Limb (tissue), 2 donors: ENCODE data around the gene JUND.
"Not testable (repeated sequence)": the region's sequence is repeated elsewhere in the genome, so short reads cannot be mapped to it uniquely, and the experiment has no call there.

Experiments
- DNase-seq, 2 donors: peaks; one replicate each; pipeline ENCODE4 v3.0.0-alpha.2; 2016; ENCODE audit errors: extremely low spot score in 2 of 2

The JUND gene

DNA sequence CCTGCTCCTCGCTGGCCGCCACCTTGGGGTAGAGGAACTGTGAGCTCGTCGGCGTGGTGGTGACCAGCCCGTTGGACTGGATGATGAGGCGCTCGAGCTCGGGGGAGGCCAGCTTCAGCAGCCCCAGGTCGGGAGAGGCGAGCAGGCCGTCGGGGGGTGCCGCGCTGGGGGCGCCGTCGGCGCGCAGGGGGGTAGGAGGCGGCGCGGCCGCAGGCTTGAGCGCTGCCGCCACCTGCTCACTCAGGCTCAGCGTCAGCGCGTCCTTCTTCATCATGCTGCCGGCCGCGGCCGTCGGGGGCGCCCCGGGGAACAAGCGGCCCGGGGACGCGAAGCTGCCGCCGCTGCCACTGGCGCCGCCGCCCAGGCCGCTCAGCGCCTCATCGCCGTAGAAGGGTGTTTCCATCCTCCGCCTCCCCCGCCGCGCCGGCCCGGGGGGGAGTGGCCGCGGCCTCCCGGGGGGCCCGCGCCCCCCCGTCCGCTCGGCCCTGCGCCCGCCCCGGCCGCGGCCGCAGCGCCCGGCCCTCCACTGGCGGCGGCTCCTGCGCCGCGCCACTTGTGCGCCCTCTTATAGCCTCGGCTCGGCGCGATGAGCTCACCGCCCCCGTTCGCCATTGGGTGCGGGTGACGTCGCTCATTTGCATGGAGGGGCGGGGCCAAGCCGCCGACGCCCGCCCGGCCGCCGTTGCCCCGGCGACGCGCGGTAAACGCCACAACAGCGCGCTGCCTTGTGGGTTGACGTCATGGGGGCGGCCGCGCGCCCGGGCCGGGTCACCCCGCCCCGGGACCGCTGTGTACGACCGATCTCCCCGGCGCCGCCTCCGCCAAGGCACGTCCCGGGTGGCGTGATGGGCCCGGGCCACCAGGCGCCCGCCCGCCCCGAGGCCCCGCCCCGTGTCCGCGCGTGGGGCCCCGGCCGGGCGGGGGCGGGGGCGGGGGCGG is at the start of gene JUND:
JUND (minus strand) TSS at position 541 of the 939 bp plus-strand sequence; CDS start at position 403, 138 bp downstream.
- DNase-seq, result peak; percentile 97 to 98

- DNase-seq, result no peak
Measured at GRCh38 chr19:18330868-18331267, 49.4 kb upstream of the JUND start.

DNA sequence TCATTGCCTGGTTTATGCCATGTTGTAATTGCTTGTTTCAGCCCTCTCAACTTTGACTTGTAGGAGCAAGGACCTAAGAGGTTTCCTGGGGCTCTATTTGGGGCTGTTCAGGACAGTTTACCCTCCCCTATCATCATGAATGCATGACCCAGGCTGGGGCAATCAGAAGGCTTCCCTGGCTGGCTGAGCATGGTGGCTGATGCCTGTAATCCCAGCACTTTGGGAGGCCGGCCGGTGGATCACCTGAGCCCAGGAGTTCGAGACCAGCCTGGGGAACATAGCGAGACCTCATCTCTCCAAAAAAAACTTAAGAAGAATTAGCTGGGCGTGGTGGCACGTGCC is 47.6 kb upstream of the JUND start:
- DNase-seq, result no peak

GRCh38 chr19:18328340-18329034 is 47.1 kb upstream of the JUND start:
- DNase-seq, result peak; percentile 89 to 97

- DNase-seq, result no peak
Measured at GRCh38 chr19:18326772-18327171, 45.4 kb upstream of the JUND start.

- DNase-seq, result not testable (repeated sequence)
Measured at GRCh38 chr19:18324373-18324731, 42.9 kb upstream of the JUND start.

DNA sequence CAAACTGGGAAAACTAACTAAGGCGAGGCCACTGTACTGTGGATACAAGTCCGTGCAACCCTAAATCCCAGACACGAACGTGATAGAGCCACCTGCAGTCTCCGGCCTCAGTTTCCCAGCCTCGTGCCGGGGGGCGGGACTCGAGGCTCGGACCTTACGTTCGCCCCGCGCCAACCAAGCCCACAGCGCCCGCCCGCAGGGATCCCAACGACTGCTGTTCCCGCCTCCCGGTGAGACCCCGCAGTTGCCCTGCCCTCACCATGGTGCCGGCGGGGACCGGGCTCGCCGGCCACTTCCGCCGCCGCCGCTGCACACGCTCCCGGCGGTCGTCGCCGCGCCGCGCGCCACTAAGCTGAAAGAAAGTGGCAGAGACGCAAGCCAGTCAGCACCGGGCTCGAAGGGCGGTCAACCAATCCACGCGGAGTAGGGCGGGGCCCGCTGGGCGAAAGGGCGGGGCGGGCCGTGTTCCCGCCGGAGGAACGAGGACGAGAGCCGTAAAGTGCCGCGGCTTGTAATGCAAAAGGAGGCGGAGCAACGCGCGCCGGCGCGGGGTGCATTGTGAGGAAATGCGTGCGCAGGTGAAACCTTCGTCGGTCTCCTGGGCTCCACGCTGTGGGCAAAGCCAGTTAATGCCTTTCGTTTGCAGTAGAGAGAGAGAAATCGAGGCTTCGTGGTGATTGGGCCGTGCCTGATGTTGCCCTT is 41.5 kb upstream of the JUND start, which contains the start of gene LSM4:
LSM4 (minus strand) TSS at position 318 of the 702 bp plus-strand sequence; CDS start at position 262, 56 bp downstream.
- DNase-seq, result peak; percentile 98 to 99

GRCh38 chr19:18322318-18322758 is 40.9 kb upstream of the JUND start:
- peak in 1 of 2 donors; percentile 58 for DNase-seq

- DNase-seq, result no peak
Measured at GRCh38 chr19:18321734-18322102, 40.3 kb upstream of the JUND start.

DNA sequence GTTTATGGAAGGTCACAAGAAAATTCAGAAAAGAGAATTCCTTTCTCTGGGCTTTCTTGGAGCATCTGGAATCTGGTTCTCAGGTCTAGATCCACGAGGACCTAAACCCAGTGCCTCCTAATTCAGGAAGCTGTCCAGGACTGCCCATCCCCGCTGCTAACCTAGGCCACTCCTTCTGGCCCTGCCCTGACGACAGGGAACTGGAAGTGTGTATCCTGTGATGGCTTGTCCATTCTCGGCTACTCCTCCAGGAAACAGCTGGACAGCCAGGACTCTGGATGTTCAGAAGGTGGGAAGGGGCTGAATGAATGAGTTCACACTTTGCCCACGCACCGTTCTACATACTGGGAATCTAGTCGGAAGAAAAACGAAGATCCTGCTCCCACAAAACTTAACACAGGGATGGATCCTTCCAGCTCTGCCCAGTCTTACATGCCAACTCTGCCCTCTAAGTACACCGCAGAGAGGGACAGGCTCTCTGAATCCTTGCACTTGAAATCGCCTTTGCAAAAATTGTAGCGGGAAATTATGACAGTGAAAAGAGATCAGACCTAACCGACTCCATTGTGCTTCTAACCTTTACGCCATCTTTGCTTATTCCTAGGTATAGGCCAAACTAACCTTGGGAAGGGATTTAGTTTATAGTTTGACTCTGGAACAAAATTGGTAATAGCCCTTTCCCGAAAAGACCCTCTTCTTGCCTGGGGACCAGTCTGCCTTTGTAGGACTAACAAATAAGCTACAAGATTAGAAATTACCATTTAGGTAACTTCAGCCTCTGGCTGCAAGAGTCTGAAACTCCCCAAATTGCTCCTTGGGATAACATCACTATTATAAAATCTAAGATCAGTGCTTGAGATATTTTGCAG is 39.7 kb upstream of the JUND start:
- DNase-seq, result no peak

DNA sequence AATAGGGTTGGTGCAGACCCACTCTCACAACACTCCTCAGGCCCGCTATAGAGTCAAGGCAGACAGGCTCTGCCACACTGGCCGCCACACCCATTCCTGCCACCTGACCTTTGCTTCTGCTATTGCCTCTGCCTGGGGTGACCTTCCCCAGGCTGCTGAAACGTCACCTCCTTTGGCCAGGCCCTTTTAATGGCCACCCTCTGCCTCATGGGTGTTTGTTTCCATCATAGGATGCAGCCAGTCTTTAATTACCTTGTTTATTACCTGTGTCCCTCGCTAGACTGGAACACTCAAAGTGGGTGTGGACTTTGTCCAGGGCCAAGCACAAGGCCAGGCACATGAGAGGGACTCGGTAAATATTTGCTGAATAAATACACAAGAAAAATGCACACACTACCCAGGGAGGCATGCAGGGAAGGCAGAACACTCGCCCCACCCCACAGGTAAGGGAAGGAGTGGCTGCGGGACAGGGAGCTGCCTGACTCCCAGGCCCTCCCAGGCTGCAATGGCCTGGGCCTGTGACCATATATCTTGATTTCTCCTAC is 38.2 kb upstream of the JUND start:
- no peak for DNase-seq

DNA sequence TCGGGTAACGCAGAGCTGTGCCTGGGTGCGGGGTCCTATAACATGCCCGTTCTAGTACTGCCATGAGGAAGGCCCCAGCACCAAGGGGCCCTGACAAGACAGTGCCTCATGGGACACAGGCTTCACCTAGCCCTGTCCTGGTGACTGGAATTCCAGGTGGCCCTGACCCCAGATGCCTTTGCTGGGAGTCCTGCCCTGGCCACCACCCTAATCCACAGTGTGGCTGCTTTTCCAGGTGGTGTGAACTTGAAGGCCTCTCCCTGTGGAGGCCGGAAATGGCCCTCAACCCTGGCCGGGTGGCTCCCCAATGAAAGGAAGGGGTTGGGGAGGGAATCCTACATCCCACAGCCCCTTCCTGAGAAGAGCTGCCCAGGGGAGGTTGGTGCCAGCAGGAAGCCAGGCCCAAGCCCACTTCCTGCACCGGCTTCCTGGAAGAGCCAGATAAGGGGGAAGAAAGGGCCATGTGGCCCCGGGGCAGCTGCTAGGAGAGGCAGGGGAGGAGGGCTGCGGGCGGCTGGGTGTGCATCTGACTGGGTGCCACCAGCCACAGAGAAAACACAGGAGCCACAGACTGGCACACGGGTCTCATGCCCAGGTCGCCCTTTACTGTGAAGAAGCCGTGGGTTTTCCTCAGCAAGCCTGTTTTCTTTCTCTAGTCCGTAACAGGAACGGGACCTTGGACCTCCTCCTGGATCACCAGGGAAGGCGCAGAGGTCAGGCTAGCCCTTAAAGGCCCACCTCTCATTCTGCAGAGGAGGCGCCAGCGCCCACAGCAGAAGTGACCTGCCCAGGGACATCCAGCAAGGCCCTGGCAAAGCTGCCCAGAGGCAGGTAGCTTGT is 36.8 kb upstream of the JUND start:
- no peak for DNase-seq

- DNase-seq, result no peak
Measured at GRCh38 chr19:18313398-18313797, 32.0 kb upstream of the JUND start.

DNA sequence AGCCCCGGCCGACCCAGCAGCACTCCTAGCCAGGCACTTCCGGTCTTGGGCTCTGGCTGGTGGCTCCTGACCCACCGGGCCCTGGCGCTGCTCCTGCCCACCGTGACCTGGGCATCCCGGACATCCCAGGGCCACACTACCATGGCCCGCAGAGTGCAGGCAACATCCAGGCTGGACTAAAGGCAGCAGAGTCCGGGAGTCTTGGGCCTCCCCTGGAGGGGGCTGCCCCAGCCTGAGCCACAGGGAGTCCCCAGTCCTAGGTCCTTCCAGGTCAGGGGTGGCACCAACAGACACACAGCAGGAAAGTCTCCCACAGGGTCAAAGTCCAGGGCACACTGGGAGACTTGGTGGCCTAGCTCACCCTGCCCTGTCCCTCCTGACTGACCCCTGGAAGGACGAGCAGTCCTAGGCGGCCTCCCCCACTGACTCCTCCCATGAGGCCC is 30.7 kb upstream of the JUND start:
- no peak for DNase-seq

- no peak for DNase-seq
Measured at GRCh38 chr19:18311502-18312091, 30.2 kb upstream of the JUND start.

DNA sequence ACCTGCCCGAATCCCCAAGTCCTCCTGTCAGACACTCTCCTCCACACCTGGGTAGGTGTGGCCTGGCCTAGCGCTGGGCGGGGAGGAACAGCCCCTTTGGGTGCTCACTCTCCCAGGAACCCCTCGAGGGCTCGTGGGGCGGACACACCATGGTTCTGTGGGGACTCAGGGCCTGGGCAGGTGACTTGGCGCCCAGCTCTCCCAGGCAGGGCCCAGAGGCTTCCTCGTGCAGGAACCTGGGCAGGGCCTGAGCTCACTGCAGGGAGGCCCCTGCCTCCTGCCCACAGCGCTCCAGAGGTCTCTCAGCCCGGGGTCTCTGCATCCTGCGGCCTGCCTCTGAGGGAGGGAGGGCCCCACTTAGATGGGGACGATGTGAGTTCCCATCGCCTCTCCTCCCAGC is 29.5 kb upstream of the JUND start:
- DNase-seq, result no peak

GRCh38 chr19:18310118-18310909 is 28.9 kb upstream of the JUND start:
- DNase-seq, result no peak

GRCh38 chr19:18309525-18310064 is 28.2 kb upstream of the JUND start:
- no peak for DNase-seq
